GM20431 (cell line): ENCODE measurements around the gene DNAJB1.

Experiments
- in situ Hi-C: fragments of 300-500 bp; cut with MseI, MboI; formaldehyde crosslinking; loops from one replicate; pipeline ENCODE4 v1.15.0; 2020; ENCODE audit warnings: low sequenced_read_pairs; ENCODE audit not compliant: unreplicated experiment

DNAJB1 gene

GRCh38 chr19:14503285-14503684, 14.9 kb downstream of the DNAJB1 start:
- in situ Hi-C loops, result no loop called here

GRCh38 chr19:14502334-14503092, 15.7 kb downstream of the DNAJB1 start:
- in situ Hi-C loops, result no loop called here

GRCh38 chr19:14497228-14497921, 20.8 kb downstream of the DNAJB1 start:
- in situ Hi-C loops, result no loop called here

GRCh38 chr19:14496834-14497227, 21.4 kb downstream of the DNAJB1 start:
- in situ Hi-C loops, result no loop called here

GRCh38 chr19:14496029-14496833, 22.0 kb downstream of the DNAJB1 start, which contains the start of gene GIPC1:
Gene GIPC1 (minus strand): TSS chr19:14496127. CDS start chr19:14482976, 13,151 bp downstream.
- in situ Hi-C loops, result no loop called here

- in situ Hi-C loops, result no loop called here
Observed at GRCh38 chr19:14495672-14496028, 22.5 kb downstream of the DNAJB1 start.

- in situ Hi-C loops, result no loop called here
Observed at GRCh38 chr19:14494910-14495671, 23.1 kb downstream of the DNAJB1 start.

- in situ Hi-C loops, result no loop called here
Observed at GRCh38 chr19:14494411-14494810, 23.8 kb downstream of the DNAJB1 start.

- in situ Hi-C loops, result no loop called here
Observed at GRCh38 chr19:14492756-14493337, 25.4 kb downstream of the DNAJB1 start.

GRCh38 chr19:14487370-14488125, 30.6 kb downstream of the DNAJB1 start:
- in situ Hi-C loops, result no loop called here

- in situ Hi-C loops, result no loop called here
Observed at GRCh38 chr19:14482172-14482941, 35.8 kb downstream of the DNAJB1 start.

- in situ Hi-C loops, result no loop called here
Observed at GRCh38 chr19:14480700-14481079, 37.5 kb downstream of the DNAJB1 start.

GRCh38 chr19:14479975-14480699, 38.1 kb downstream of the DNAJB1 start:
- in situ Hi-C loops, result no loop called here

GRCh38 chr19:14479309-14479974, 38.8 kb downstream of the DNAJB1 start:
- in situ Hi-C loops, result no loop called here

- in situ Hi-C loops, result no loop called here
Observed at GRCh38 chr19:14478113-14478545, 40.1 kb downstream of the DNAJB1 start.

GRCh38 chr19:14477418-14478112, 40.6 kb downstream of the DNAJB1 start:
- in situ Hi-C loops, result no loop called here
